Hepatocyte (in vitro differentiated cells): ENCODE data around the gene ZNF24. TPM values are rescaled to one million over a fixed set of nuclear protein-coding genes. Genes with fewer than 3 reads are reported as not detected.

Experiments used
- DNase-seq: peaks from one replicate; pipeline ENCODE4 v3.0.0-alpha.2; 2016; ENCODE audit warnings: low spot score
- H2AFZ ChIP-seq: fragments of 200-600 bp; sonication (generic); 2 replicates; pipeline ENCODE4 v1.6.0; 2016; ENCODE audit warnings: antibody characterized with exemption, mild to moderate bottlenecking
- H3K27ac ChIP-seq: fragments of 200-600 bp; sonication (generic); 2 replicates; pipeline ENCODE4 v1.5.1; 2016; ENCODE audit warnings: mild to moderate bottlenecking
- H3K27me3 ChIP-seq: fragments of 200-600 bp; sonication (generic); 2 replicates; pipeline ENCODE4 v1.6.1; 2016
- H3K36me3 ChIP-seq: fragments of 200-600 bp; sonication (generic); replicated peaks from 2 replicates; pipeline ENCODE4 v1.5.1; 2016; ENCODE audit warnings: low read depth; ENCODE audit not compliant: insufficient read depth
- H3K4me1 ChIP-seq: fragments of 200-600 bp; sonication (generic); 2 replicates; pipeline ENCODE4 v1.5.1; 2016; ENCODE audit warnings: mild to moderate bottlenecking, moderate library complexity; ENCODE audit not compliant: insufficient read depth
- H3K4me2 ChIP-seq: fragments of 200-600 bp; sonication (generic); 2 replicates; pipeline ENCODE4 v1.6.0; 2016
- H3K4me3 ChIP-seq: fragments of 200-600 bp; sonication (generic); 2 replicates; pipeline ENCODE4 v1.5.1; 2016; ENCODE audit warnings: mild to moderate bottlenecking
- H3K79me2 ChIP-seq: fragments of 200-600 bp; sonication (generic); 2 replicates; pipeline ENCODE4 v1.6.0; 2017; ENCODE audit warnings: mild to moderate bottlenecking
- H3K9me2 ChIP-seq: fragments of 200-600 bp; sonication (generic); replicated peaks from 2 replicates; pipeline ENCODE4 v1.6.0; 2017; ENCODE audit warnings: mild to moderate bottlenecking; ENCODE audit not compliant: insufficient read depth
- H3K9me3 ChIP-seq: fragments of 200-600 bp; sonication (generic); 2 replicates; pipeline ENCODE4 v1.5.1; 2016; ENCODE audit warnings: low read depth, mild to moderate bottlenecking
- H4K20me1 ChIP-seq: fragments of 200-600 bp; sonication (generic); 2 replicates; pipeline ENCODE4 v1.6.0; 2016; ENCODE audit warnings: mild to moderate bottlenecking; ENCODE audit not compliant: insufficient read depth, poor library complexity, severe bottlenecking
- CTCF ChIP-seq: fragments of 200-600 bp; sonication (generic); IDR thresholded peaks from 2 replicates; pipeline ENCODE4 v1.5.1; 2016; ENCODE audit warnings: antibody characterized with exemption, mild to moderate bottlenecking; ENCODE audit not compliant: poor library complexity
- EZH2 ChIP-seq: fragments of 200-600 bp; sonication (generic); IDR thresholded peaks from 2 replicates; pipeline ENCODE4 v1.6.1; 2016; ENCODE audit warnings: antibody characterized with exemption, mild to moderate bottlenecking, borderline replicate concordance
- EZH2phosphoT487 ChIP-seq: fragments of 200-600 bp; sonication (generic); IDR thresholded peaks from one replicate; pipeline ENCODE4 v1.6.1; 2018; ENCODE audit warnings: antibody characterized with exemption, mild to moderate bottlenecking, low read depth, moderate library complexity; ENCODE audit not compliant: unreplicated experiment, severe bottlenecking
- WGBS: methylation state at CpG from one replicate; pipeline ENCODE4 v1.1.6; 2016; ENCODE audit warnings: low lambda C conversion rate; ENCODE audit errors: missing lambda C conversion rate; 5-methylcytosine and 5-hydroxymethylcytosine counted together
- polyA plus RNA-seq: library from polyadenylated mRNA; unstranded; fragments of >200 nt; fragmentation: Nextera tagmentation; extraction: Ambion mirVana; gene quantifications from 2 replicates; pipeline ENCODE4 v1.2.1, GENCODE V29; 2016
- total RNA-seq: library from RNA; depleted of rRNA; stranded (reverse); fragments of >200 nt; gene quantifications from 2 replicates; pipeline ENCODE4 v1.2.3, GENCODE V29; 2014

ZNF24 gene
- total and polyA plus RNA-seq, 2 experiments from 2014 or later, result 29.0 to 44.3 TPM

GRCh38 chr18:35289293-35289692 is 54.9 kb downstream of the ZNF24 start:
- H3K4me3 ChIP-seq, result peak overlapping the region; percentile 44
- no peaks in the 10 kb centered on the region for H3K27me3 ChIP-seq
- no peaks in the 10 kb centered on the region for H3K9me2 ChIP-seq
- H3K4me2 ChIP-seq, result peak overlapping the region; percentile 86
- peak overlapping the region; percentile 92 for H2AFZ ChIP-seq
- H3K9me3 ChIP-seq, result peaks cover 10% of the 10 kb centered on the region
- peaks cover 8% of the 10 kb centered on the region for H3K4me1 ChIP-seq
- no peak for DNase-seq
- WGBS, result 46% methylated on average over 6 of the region's 6 CpGs
- TF ChIP-seq EZH2phosphoT487, result no peak
- no peak for TF ChIP-seq CTCF
- TF ChIP-seq EZH2, result no peak
- no peaks in the 10 kb centered on the region for H3K36me3 ChIP-seq
- peak overlapping the region; percentile 94 for H3K27ac ChIP-seq
- H4K20me1 ChIP-seq, result no peaks in the 10 kb centered on the region
- H3K79me2 ChIP-seq, result peaks cover 85% of the 10 kb centered on the region

DNA sequence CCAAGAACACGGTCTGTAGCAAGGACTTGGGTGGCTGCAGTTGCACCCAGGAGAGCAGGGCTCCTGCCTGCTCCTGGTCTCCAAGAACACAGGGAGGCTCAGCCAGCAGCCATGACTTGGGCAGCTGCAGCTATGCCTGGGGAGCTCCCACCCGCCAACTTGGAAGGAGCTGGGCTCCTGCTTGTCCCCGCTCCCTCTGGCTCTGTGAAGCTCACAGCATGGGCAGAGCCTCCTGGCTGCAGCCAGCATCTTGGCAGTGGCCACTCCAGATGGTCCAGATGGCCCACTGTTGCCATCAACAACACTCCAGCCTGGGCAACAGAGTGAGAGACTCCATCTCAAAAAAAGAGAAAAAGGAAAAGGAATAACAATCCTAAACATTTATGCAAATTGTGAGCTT is 59.4 kb downstream of the ZNF24 start:
- Histone ChIP-seq H3K4me2 (no peak overlapping the region), H3K4me1 (no peaks in the 10 kb centered on the region), H3K9me2 (no peaks in the 10 kb centered on the region), H3K4me3 (no peak overlapping the region), H3K36me3 (no peaks in the 10 kb centered on the region), H3K9me3 (peaks cover 10% of the 10 kb centered on the region), H3K27me3 (no peaks in the 10 kb centered on the region), H4K20me1 (no peaks in the 10 kb centered on the region), H3K79me2 (peaks cover 51% of the 10 kb centered on the region), H2AFZ (no peak overlapping the region), H3K27ac (no peak overlapping the region)
- WGBS, result 100% methylated on average over 3 of the region's 3 CpGs
- no peak for DNase-seq
- TF ChIP-seq CTCF, result no peak
- no peak for TF ChIP-seq EZH2phosphoT487
- no peak for TF ChIP-seq EZH2

- peaks cover 10% of the 10 kb centered on the region for H3K9me3 ChIP-seq
Measured at GRCh38 chr18:35283923-35284794, 60.1 kb downstream of the ZNF24 start.

More at GRCh38 chr18:35283923-35284794, 60.1 kb downstream of the ZNF24 start:
- Histone ChIP-seq H3K4me1 (no peaks in the 10 kb centered on the region), H3K79me2 (peaks cover 44% of the 10 kb centered on the region), H4K20me1 (no peaks in the 10 kb centered on the region), H3K27ac (no peak overlapping the region), H3K4me3 (no peak overlapping the region), H3K4me2 (no peak overlapping the region), H3K9me2 (no peaks in the 10 kb centered on the region), H3K27me3 (no peaks in the 10 kb centered on the region), H3K36me3 (no peaks in the 10 kb centered on the region), H2AFZ (no peak overlapping the region)
- no peak for DNase-seq
- 96% methylated on average over 7 of the region's 7 CpGs for WGBS
- TF ChIP-seq EZH2, result no peak
- TF ChIP-seq EZH2phosphoT487, result no peak
- no peak for TF ChIP-seq CTCF
